Common myeloid progenitor, CD34-positive (primary cell): ENCODE data around the gene NKX1-2.

Experiments used
- CTCF ChIA-PET: fragments of 350-600 bp; sonication (Branson Sonifier 250); formaldehyde crosslinking; loops from one replicate; lab custom pipeline; 2021; ENCODE audit warnings: antibody characterized with exemption; lab: Charles Lee
- POLR2A ChIA-PET: fragments of 350-600 bp; sonication (Branson Sonifier 250); formaldehyde crosslinking; loops from one replicate; lab custom pipeline; 2021; ENCODE audit warnings: antibody characterized with exemption; lab: Charles Lee
- DNase-seq, 3 donors: peaks; one replicate each; pipeline versions ENCODE4 v3.0.0 to v3.0.0-alpha.2; 2013
- H3K27ac ChIP-seq, 2 experiments: 1 replicate in 1 of 2; 2 replicates in 1 of 2; pipeline ENCODE4 v1.7.0; 2013; ENCODE audit warnings: inconsistent platforms in 2 of 2, low read length in 2 of 2, mild to moderate bottlenecking in 2 of 2, low read depth in 1 of 2, moderate library complexity in 1 of 2; ENCODE audit not compliant: severe bottlenecking in 2 of 2, insufficient read depth in 1 of 2, poor library complexity in 1 of 2
- H3K27me3 ChIP-seq, 5 experiments: replicated peaks in 2 of 5; 1 replicate in 3 of 5; 2 replicates in 2 of 5; pipeline versions ENCODE4 v1.6.1 to v1.7.0; 2013; ENCODE audit warnings: low read length in 4 of 5, mild to moderate bottlenecking in 2 of 5, moderate library complexity in 2 of 5, inconsistent platforms in 1 of 5; ENCODE audit not compliant: insufficient read depth in 5 of 5, control insufficient read depth in 4 of 5
- H3K36me3 ChIP-seq, 4 experiments: 1 replicate in 2 of 4; 2 replicates in 2 of 4; pipeline versions ENCODE4 v1.6.1 to v1.7.0; 2013; ENCODE audit warnings: low read length in 3 of 4, control low read depth in 1 of 4, mild to moderate bottlenecking in 1 of 4; ENCODE audit not compliant: control insufficient read depth in 4 of 4, insufficient read depth in 4 of 4
- H3K4me1 ChIP-seq, 4 experiments: 1 replicate in 3 of 4; 2 replicates in 1 of 4; pipeline versions ENCODE4 v1.6.1 to v1.7.1; 2013; ENCODE audit warnings: low read length in 3 of 4, mild to moderate bottlenecking in 3 of 4, control low read depth in 1 of 4, inconsistent platforms in 1 of 4, moderate library complexity in 1 of 4; ENCODE audit not compliant: control insufficient read depth in 4 of 4, insufficient read depth in 4 of 4; ENCODE audit errors: control extremely low read depth in 1 of 4
- H3K4me3 ChIP-seq, 7 experiments: 1 replicate in 4 of 7; 2 replicates in 3 of 7; pipeline versions ENCODE4 v1.5.1 to v1.7.0; 2013; ENCODE audit warnings: mild to moderate bottlenecking in 7 of 7, low read length in 6 of 7, moderate library complexity in 6 of 7, inconsistent platforms in 2 of 7, low read depth in 2 of 7, control low read depth in 1 of 7; ENCODE audit not compliant: insufficient read depth in 4 of 7, control insufficient read depth in 1 of 7; ENCODE audit errors: extremely low read depth in 1 of 7
- H3K9me3 ChIP-seq, 5 experiments: 1 replicate in 4 of 5; 2 replicates in 1 of 5; pipeline versions ENCODE4 v1.6.1 to v1.7.1; 2013; ENCODE audit warnings: low read length in 4 of 5, mild to moderate bottlenecking in 2 of 5, inconsistent platforms in 1 of 5, low read depth in 1 of 5, moderate library complexity in 1 of 5; ENCODE audit not compliant: control insufficient read depth in 4 of 5, insufficient read depth in 2 of 5; ENCODE audit errors: control extremely low read depth in 1 of 5
- WGBS: methylation state at CpG from one replicate; pipeline ENCODE4 v1.1.5; 2013; ENCODE audit not compliant: insufficient coverage; 5-methylcytosine and 5-hydroxymethylcytosine counted together

NKX1-2 gene

GRCh38 chr10:124484031-124484430 is 34.2 kb upstream of the NKX1-2 start:
- no peak for DNase-seq
- CTCF ChIA-PET, result interaction anchor here (1.1 to 1.2 kb wide), 2 partner anchors 12 to 19 kb away, joined by 3 to 5 read pairs; no protein-coding TSS in a partner anchor
- POLR2A ChIA-PET, result no interaction called here

GRCh38 chr10:124482876-124483275 is 33.0 kb upstream of the NKX1-2 start:
- DNase-seq, result no peak
- ChIA-PET CTCF (interaction anchor here (1.9 kb wide), 1 partner anchor 10 kb away, joined by 5 read pairs; no protein-coding TSS in a partner anchor), POLR2A (no interaction called here)
- 86% methylated on average over 11 of the region's 12 CpGs for WGBS
- Histone ChIP-seq H3K36me3 (no peaks in the 10 kb centered on the region), H3K4me1 (no peaks in the 10 kb centered on the region), H3K27ac (no peak overlapping the region), H3K27me3 (no peaks in the 10 kb centered on the region), H3K9me3 (peaks cover 0 to 9% (median 1%) of the 10 kb centered on the region in 5 experiments), H3K4me3 (no peak overlapping the region)

More at GRCh38 chr10:124484031-124484430, 34.2 kb upstream of the NKX1-2 start:
- Histone ChIP-seq H3K9me3 (peaks cover 0 to 9% (median 1%) of the 10 kb centered on the region in 5 experiments), H3K4me1 (no peaks in the 10 kb centered on the region), H3K36me3 (no peaks in the 10 kb centered on the region), H3K4me3 (no peak overlapping the region), H3K27me3 (no peaks in the 10 kb centered on the region), H3K27ac (no peak overlapping the region)
- WGBS, result 96% methylated on average over 16 of the region's 17 CpGs

GRCh38 chr10:124482236-124482800 is 32.5 kb upstream of the NKX1-2 start:
- DNase-seq, result no peak
- Histone ChIP-seq H3K4me1 (no peaks in the 10 kb centered on the region), H3K27me3 (no peaks in the 10 kb centered on the region), H3K36me3 (no peaks in the 10 kb centered on the region), H3K4me3 (no peak overlapping the region), H3K27ac (no peak overlapping the region), H3K9me3 (peaks cover 0 to 9% (median 1%) of the 10 kb centered on the region in 5 experiments)
- WGBS, result 95% methylated on average over 9 of the region's 10 CpGs
- ChIA-PET CTCF (interaction anchor here (0.8 to 1.9 kb wide), 2 partner anchors 9 to 14 kb away, joined by 3 to 5 read pairs; no protein-coding TSS in a partner anchor), POLR2A (no interaction called here)

GRCh38 chr10:124481717-124482116 is 31.9 kb upstream of the NKX1-2 start:
- H3K9me3 ChIP-seq, result peaks cover 0 to 4% (median 1%) of the 10 kb centered on the region in 5 experiments
- POLR2A ChIA-PET, result no interaction called here

GRCh38 chr10:124480860-124481259 is 31.0 kb upstream of the NKX1-2 start:
- Histone ChIP-seq H3K9me3 (no peaks in the 10 kb centered on the region), H3K36me3 (no peaks in the 10 kb centered on the region), H3K27me3 (no peaks in the 10 kb centered on the region), H3K27ac (no peak overlapping the region), H3K4me3 (no peak overlapping the region), H3K4me1 (no peaks in the 10 kb centered on the region)
- POLR2A ChIA-PET, result no interaction called here
- DNase-seq, result no peak
- WGBS, result 93% methylated on average over 5 of the region's 5 CpGs
- CTCF ChIA-PET, result interaction anchor here (1.9 kb wide), 1 partner anchor 8 kb away, joined by 5 read pairs; no protein-coding TSS in a partner anchor

More at GRCh38 chr10:124481717-124482116, 31.9 kb upstream of the NKX1-2 start:
- DNase-seq, result no peak
- H3K27ac ChIP-seq, result no peak overlapping the region
- H3K4me1 ChIP-seq, result no peaks in the 10 kb centered on the region
- no peak overlapping the region for H3K4me3 ChIP-seq
- no peaks in the 10 kb centered on the region for H3K27me3 ChIP-seq
- 92% methylated on average over 5 of the region's 6 CpGs for WGBS
- H3K36me3 ChIP-seq, result no peaks in the 10 kb centered on the region
- CTCF ChIA-PET, result interaction anchor here (0.8 to 1.9 kb wide), 2 partner anchors 9 to 13 kb away, joined by 3 to 5 read pairs; no protein-coding TSS in a partner anchor

- no peak for DNase-seq
- Histone ChIP-seq H3K27ac (no peak overlapping the region), H3K36me3 (no peaks in the 10 kb centered on the region), H3K27me3 (no peaks in the 10 kb centered on the region), H3K4me3 (no peak overlapping the region), H3K9me3 (no peaks in the 10 kb centered on the region), H3K4me1 (no peaks in the 10 kb centered on the region)
- POLR2A ChIA-PET, result no interaction called here
- WGBS, result 87% methylated on average over 13 of the region's 14 CpGs
- CTCF ChIA-PET, result interaction anchor here (1.0 kb wide), 1 partner anchor 17 kb away, joined by 3 read pairs; no protein-coding TSS in a partner anchor
These were observed 28.7 kb upstream of the NKX1-2 start for GRCh38 chr10:124478515-124478914.

- no peaks in the 10 kb centered on the region for H3K9me3 ChIP-seq
- POLR2A ChIA-PET, result no interaction called here
- H3K36me3 ChIP-seq, result no peaks in the 10 kb centered on the region
- no peaks in the 10 kb centered on the region for H3K4me1 ChIP-seq
- no peak overlapping the region for H3K4me3 ChIP-seq
- 99% methylated on average over 10 of the region's 11 CpGs for WGBS
- CTCF ChIA-PET, result no interaction called here
- no peak for DNase-seq
- no peaks in the 10 kb centered on the region for H3K27me3 ChIP-seq
- no peak overlapping the region for H3K27ac ChIP-seq
These were observed 28.0 kb upstream of the NKX1-2 start for GRCh38 chr10:124477614-124478363.
